HG02981 (cell line): ENCODE data around the gene PLCB1.
"Not testable (repeated sequence)": the region's sequence is repeated elsewhere in the genome, so short reads cannot be mapped to it uniquely, and the experiment has no call there.

ENCODE experiments used
- ATAC-seq: cut with Tn5 transposase; IDR thresholded peaks from one replicate; pipeline ENCODE4 v1.9.1; 2021; ENCODE audit warnings: mild to moderate bottlenecking, moderate library complexity; ENCODE audit not compliant: unreplicated experiment

Gene PLCB1

GRCh38 chr20:8362457-8362856 lies 230.4 kb downstream of the PLCB1 start:
- ATAC-seq = no peak

DNA sequence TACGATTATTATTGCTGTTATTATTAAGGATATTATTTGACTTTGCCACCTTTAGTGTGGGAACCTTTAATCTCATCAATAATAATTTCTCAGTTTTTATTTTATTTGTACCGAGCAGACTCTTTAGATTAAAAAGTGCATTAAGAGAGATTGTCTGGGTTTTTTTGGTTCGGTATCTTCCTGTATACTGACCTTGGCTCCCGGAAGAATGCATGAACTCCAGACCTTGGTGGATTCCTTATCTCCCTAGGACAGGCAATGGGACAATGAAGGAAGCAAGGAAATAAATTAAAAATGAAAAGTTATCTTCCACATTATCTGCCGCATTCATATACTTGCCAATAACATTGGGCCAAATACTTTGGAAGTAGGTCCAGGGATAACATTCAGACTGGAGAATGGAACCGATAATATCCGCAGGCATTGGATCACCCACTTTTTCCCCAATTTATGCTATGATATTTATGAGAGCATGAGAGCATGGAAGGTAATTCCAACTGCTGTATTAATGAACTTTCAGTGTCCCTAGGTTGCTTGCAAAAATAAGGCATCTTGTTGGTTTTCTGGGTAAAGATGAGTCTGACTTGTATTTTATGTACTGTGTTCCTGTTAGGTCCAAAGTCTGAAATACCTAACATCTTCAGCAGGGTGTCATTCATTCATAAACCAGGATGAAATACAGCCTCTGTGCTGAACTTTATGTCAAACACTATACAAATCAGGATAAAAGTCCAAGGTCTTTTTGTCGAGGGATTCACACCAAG lies 232.1 kb downstream of the PLCB1 start:
- no peak for ATAC-seq

- ATAC-seq = no peak
Observed at GRCh38 chr20:8364734-8365078, 232.6 kb downstream of the PLCB1 start.

DNA sequence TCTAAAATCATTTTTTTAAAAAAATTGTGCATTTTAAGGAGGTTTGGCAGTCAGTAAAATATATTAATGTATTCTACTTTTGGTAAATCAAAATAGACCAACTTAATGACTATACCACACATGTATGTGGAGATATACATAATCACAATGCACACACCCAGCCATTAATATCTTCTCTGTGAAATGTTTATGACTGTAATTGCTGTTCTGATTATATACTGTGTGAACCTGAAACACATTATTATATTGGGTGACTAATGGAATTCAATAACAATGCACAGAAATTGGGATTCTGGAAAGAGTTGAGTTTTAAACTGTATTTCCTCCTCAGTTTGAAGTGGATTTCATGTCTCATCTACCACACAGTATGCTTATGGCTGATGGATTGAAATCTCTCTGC lies 233.6 kb downstream of the PLCB1 start:
- ATAC-seq = no peak

DNA sequence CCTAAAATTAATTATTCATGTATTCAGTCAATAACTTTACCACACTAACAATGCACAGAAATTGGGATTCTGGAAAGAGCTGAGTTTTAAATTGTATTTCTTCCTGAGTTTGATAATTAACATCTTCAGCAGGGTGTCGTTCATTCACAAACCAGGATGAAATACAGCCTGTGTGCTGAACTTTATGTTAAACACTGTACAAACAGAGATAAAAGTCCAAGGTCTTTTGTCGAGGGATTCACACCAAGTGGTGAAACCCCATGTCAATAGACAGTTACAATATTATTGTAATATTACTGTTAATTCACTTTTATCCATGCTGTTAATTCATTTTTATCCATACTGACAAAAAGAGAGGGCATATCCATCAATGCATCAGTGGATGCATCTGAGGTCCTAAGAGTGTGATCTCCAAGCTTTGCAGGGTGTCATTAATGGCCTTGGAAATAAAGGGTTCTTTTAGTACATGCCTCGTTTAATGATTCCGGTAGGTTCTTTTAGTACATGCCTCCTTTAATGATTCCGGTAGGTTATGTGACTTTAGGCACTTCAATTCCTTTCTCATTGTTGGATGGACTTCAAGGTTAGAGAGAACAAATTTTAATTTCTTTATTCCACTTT lies 234.3 kb downstream of the PLCB1 start:
- no peak for ATAC-seq

GRCh38 chr20:8367689-8368088 lies 235.6 kb downstream of the PLCB1 start:
- ATAC-seq = no peak

DNA sequence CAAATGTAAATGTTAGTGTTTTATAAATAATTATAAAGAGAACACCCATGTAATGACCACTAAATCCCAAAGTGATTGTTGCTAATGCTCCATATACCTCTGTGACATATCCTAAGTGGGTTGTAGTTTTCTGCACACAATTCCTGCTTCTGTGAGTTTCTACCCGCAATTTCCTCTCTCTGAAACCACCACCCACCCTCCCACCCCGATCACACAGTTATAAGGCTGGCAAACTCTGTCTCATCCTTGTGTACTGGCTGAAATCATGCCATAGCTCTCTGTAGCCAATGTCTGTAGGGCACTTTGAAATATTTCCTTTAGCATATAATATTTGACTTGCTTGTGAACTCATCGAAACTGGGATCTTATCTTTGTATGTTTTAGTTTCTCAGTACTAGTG lies 236.6 kb downstream of the PLCB1 start:
- ATAC-seq = no peak

DNA sequence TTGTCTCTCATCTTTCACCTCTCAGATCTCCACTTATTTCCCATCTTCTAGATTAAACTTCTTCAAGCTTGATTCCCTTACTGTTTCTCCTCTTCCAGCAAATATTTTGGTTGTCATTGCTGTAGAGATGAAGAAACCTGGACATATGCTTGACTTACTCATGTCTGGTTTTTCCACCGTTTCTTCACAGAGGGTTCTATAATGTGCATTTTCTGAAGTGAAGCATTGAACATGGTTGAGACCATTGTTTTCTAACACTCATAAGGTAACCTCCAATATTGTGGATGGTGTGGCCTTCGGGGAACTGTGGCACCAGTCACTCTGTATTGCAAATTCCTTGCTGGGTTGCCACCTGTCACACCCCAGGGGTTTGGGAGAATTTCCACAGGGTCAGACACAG lies 237.2 kb downstream of the PLCB1 start:
- no peak for ATAC-seq

- no peak for ATAC-seq
Observed at GRCh38 chr20:8370774-8371173, 238.7 kb downstream of the PLCB1 start.

- ATAC-seq = no peak
Observed at GRCh38 chr20:8372824-8373380, 240.8 kb downstream of the PLCB1 start.

DNA sequence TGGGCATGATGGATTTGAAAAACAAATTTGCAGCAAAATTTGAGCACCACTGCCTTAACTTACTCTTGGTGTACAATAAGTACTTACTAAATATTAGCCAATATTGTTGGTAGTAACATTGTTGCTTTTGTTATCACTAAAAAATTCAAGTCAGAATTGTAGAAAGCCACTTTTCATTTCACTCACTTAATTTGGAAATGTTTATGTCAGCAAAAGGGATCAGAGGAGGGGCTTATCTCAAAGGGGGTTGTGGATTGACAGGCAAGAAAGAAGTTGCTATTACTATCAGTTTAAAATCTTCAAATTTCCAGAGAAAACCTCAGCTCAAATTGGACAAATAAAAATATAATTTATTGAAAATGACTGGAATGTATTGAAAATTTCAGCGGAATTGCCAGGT lies 241.5 kb downstream of the PLCB1 start:
- no peak for ATAC-seq

- no peak for ATAC-seq
Observed at GRCh38 chr20:8375898-8376297, 243.8 kb downstream of the PLCB1 start.

DNA sequence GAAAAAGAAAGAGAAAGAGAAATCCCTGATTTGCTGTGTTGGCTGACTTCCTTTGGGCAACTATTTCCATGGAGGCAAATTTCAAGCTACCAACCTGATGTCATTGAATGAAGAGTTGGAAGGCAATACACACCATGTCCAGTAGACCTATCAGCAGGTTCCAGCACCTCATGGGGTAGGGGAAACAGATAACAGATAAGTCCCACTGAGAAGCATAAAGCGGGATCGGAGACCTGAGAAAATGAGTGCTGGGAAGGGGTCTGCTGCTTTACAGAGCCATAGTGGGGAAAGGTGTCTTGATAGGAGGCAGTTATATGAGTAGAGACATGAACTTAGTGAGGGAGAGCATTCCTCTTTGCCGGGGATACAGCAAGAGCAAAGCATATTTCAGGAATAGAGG lies 244.9 kb downstream of the PLCB1 start:
- no peak for ATAC-seq

GRCh38 chr20:8379125-8379524 lies 247.1 kb downstream of the PLCB1 start:
- ATAC-seq = not testable (repeated sequence)

DNA sequence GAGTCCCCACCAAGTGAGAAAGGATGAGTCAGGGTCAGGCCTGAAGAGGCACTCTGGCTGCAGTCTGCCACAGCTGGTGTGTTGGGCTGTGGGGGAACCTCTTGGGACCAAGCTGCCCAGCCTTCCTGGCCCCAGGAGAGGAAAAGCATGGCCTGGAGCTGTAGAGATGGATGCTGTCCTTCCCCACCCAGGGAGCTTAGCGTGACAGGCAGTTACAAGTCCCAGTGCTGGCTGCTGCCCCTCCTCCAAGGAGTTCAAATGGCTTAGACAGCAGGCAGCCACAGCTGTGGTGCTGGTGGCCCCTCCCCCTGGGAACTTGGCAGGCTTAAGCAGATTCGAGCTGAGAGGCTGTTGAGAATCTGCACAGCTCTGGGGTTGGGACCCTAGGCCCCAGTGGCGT lies 253.2 kb downstream of the PLCB1 start:
- no peak for ATAC-seq

GRCh38 chr20:8386991-8387390 lies 254.9 kb downstream of the PLCB1 start:
- no peak for ATAC-seq

- no peak for ATAC-seq
Observed at GRCh38 chr20:8388141-8388540, 256.1 kb downstream of the PLCB1 start.

DNA sequence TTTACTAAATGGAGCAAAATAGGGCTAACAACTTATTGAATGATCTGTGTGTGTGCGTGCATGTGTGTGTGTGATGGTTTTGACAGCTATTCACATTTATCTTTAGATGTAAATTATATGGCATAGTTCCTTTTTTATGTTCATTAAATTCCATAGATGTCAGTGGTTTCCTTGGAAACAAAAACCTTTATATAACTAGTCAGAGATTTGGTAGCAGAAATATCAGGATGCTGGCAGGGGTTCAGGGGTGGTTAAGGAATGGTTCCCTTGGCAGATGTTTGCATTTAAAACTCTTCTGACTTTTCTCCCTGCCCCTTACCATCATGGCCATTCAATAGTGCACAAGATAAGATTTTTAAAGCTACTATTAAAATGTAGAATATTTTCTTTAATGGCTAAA lies 256.6 kb downstream of the PLCB1 start:
- no peak for ATAC-seq

DNA sequence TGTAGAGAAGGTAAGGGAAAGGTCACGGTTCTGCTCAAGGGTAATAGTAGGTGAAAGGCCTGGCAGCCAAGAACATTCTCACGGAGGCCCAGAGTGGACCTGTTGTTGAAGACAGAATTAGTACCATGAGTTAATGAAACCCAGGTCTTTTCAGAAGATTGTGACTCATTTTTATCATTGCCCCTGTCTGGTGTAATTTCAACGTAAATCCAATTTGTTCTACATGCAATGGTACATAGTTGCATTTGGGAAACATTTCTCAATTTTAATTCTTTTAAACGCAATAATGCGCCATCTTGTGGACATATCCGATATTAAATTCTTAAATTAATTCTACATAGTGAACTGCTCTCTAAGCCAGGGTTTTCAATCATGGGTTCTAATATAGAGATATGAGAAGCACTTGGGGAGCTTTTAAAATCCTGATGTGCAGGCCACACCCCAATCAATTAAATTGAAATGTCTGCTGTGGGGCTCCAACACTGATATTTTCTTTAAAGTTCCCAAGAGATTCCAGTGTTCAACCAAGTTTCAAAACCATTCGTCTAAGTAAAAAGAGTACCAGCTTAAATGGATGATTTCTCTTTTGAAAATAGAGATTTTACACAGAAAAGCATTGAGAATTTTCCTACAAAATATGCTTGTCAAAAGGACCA lies 257.4 kb downstream of the PLCB1 start:
- ATAC-seq = no peak

DNA sequence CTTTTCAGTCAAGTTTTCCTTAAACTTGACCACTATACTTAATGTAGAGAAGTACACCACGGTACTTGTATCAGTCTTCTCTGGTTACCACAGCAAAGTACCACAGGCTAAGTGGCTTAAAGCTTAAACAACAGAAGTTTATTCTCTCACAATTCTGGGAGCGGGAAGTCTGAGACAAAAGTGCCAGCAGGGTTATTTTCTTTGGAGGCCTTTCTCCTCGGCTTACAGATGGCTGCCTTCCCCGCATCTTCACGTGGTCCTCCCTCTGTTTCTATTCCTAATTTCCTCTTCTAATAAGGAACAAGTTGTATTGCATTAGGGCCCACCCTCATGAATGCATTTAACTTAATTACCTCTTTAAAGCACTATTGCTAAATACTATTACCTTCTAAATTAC lies 258.0 kb downstream of the PLCB1 start:
- no peak for ATAC-seq

- ATAC-seq = no peak
Observed at GRCh38 chr20:8390500-8390899, 258.4 kb downstream of the PLCB1 start.

DNA sequence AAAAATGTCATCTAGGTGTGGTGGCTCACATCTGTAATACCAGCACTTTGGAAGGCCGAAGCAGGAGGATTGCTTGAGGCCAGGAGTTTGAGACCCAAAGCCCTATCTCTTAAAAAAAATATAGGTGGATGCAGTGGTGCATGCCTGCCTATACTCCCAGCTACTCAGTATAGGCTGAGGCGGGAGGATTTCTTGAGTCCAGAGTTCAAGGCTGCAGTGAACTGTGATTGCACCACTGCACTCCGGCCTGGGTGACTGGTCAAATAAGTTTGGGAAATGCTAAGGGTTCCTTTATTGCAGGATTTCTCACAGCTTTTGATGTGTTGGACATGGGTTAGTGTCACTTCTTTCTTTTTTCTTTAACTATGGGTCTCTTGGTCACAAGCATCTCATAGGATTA lies 261.3 kb downstream of the PLCB1 start:
- no peak for ATAC-seq
